ENCODE results near the gene LZTS2.

DNA sequence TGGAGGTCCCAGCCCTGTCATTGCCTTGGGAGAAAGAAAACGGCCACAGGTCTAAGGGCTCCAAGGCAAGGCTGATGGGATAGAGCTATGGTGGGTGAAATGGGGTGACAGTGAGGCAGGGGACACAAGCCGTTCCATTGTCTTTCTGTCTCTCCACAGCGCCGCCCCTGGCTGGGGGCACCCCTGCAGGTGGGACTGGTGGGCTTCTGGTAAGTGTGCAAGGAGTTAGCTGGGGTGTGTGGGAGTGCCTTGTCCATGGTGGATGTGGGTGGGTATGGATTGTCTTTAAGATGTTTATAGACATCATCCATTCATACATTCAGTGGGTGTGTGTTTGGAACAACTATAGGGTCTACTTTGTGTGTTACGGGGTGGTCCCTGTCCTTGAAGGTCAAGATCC is 38.9 kb downstream of the LZTS2 start:
- TF ChIP-seq POLR2A (IDR thresholded peaks at IDR 0.05): no peak
- TF ChIP-seq, protein P1, sequence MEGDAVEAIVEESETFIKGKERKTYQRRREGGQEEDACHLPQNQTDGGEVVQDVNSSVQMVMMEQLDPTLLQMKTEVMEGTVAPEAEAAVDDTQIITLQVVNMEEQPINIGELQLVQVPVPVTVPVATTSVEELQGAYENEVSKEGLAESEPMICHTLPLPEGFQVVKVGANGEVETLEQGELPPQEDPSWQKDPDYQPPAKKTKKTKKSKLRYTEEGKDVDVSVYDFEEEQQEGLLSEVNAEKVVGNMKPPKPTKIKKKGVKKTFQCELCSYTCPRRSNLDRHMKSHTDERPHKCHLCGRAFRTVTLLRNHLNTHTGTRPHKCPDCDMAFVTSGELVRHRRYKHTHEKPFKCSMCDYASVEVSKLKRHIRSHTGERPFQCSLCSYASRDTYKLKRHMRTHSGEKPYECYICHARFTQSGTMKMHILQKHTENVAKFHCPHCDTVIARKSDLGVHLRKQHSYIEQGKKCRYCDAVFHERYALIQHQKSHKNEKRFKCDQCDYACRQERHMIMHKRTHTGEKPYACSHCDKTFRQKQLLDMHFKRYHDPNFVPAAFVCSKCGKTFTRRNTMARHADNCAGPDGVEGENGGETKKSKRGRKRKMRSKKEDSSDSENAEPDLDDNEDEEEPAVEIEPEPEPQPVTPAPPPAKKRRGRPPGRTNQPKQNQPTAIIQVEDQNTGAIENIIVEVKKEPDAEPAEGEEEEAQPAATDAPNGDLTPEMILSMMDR (IDR thresholded peaks at IDR 0.05): no peak

All from uterus (tissue), 2 donors.